Measurements from ENCODE around the gene TNFRSF19. TPM values are rescaled to one million over a fixed set of nuclear protein-coding genes. Genes with fewer than 3 reads are reported as not detected.
"Not testable (repeated sequence)": the region's sequence is repeated elsewhere in the genome, so short reads cannot be mapped to it uniquely, and the experiment has no call there.

The TNFRSF19 gene
- total and polyA plus RNA-seq, 10 of the 15 experiments (the other 5 are each of a cell fraction or from before 2014, with no cell fraction given) = 16.4 to 46.2 (median 35.4) TPM

DNA sequence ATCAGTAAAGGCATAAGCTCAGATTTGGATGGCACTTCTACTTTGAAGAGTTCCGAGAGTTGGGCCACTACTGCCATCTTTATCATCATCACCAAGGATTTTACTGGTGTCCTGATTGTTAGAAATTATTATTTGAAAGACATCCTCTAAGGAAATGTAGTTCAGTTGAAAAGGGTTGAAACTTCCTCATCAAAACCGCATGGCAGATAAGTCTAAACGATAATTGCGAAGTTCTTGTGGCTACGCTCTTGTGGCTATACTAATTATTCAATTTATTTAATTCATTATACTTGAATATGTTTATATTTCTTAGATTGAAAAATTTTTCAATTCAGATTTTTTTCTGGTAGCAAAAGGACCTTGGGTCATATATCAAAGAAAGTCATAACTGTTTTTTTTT lies 22.4 kb downstream of the TNFRSF19 start (continued):
- TF ChIP-seq NFYB (IDR thresholded peaks at IDR 0.05; ENCODE audit: insufficient read depth, low read depth, low read length) (no peak), RELB (IDR thresholded peaks at IDR 0.05; ENCODE audit: low read depth) (no peak), CBX3 (IDR thresholded peaks at IDR 0.05; ENCODE audit: borderline replicate concordance, low read depth) (no peak), STAT1 (conservative IDR thresholded peaks at IDR 0.05) (no peak)

DNA sequence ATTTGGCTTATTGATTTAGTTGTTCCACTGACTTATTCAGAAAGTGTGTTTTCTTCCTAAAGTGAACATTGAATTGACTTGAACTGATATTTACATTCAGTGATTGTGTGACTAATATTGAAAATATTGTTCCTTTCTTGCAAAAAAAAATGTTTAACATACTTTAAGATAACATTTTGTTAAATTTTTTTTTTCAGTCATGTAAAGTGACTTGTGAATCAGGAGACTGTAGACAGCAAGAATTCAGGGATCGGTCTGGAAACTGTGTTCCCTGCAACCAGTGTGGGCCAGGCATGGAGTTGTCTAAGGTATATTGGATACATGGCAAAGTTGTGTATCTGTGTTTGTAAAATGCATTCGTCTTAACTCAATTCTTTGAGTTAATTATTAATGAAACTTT lies 22.9 kb downstream of the TNFRSF19 start:
- ChIA-PET SMC1A (ENCODE audit: uncharacterized antibody, unreplicated experiment) (interaction anchor here (0.8 kb wide), 1 partner anchor 275 kb away, joined by 3 read pairs; no protein-coding TSS in a partner anchor), CTCF (no interaction called here), POLR2A (no interaction called here), RAD21 (ENCODE audit: unreplicated experiment) (no interaction called here)
- peaks cover 6% of the 10 kb centered on the region for H3K79me2 ChIP-seq (ENCODE audit: control insufficient read depth, insufficient read depth, low read length)
- peaks cover 1 to 10% of the 10 kb centered on the region in 2 experiments; a peak in 3 of 4 replicates for H3K36me3 ChIP-seq (ENCODE audit: control insufficient read depth in 2 of 2, insufficient read depth in 2 of 2, low read length in 1 of 2)
- no peak overlapping the region for H2AFZ ChIP-seq (ENCODE audit: control insufficient read depth, low read depth, low read length)
- H3K4me1 ChIP-seq (ENCODE audit: control insufficient read depth, insufficient read depth, low read length) = no peaks in the 10 kb centered on the region; the same call in 1 of the 2 replicates
- 42% methylated on average over 2 of the region's 2 CpGs for WGBS (ENCODE audit: insufficient coverage, insufficient replicate concordance, low lambda C conversion rate, missing lambda C conversion rate)
- no peak overlapping the region for H3K4me3 ChIP-seq
- in situ Hi-C loops (cut with MboI) = no loop called here
- no TSS peak for BruUV-seq (replicated peaks)
- ATAC-seq (no peak), FAIRE-seq (no peak), DNase-seq (ENCODE audit: low read depth, low spot score) (no peak)
- intact Hi-C loops (cut with micrococcal nuclease; ENCODE audit: unreplicated experiment) = no loop called here
- no peaks in the 10 kb centered on the region; a peak in 1 of 4 replicates for H3K27me3 ChIP-seq (replicated peaks in 1 of 2; ENCODE audit: control insufficient read depth in 2 of 2, insufficient read depth in 2 of 2, low read length in 1 of 2)
- peaks cover 9% of the 10 kb centered on the region for H3K9me3 ChIP-seq (replicated peaks; ENCODE audit: control insufficient read depth, insufficient read depth, low read length)
- H4K20me1 ChIP-seq (ENCODE audit: control insufficient read depth, insufficient read depth) = no peaks in the 10 kb centered on the region
- H3K4me2 ChIP-seq (ENCODE audit: control insufficient read depth, insufficient read depth) = no peak overlapping the region
- no peak overlapping the region for H3K9ac ChIP-seq (ENCODE audit: control insufficient read depth, insufficient read depth, low read length)
- TF ChIP-seq SP1 (IDR thresholded peaks at IDR 0.05; ENCODE audit: low read depth, low read length) = no peak
- H3K27ac ChIP-seq (ENCODE audit: control insufficient read depth, insufficient read depth) = no peak overlapping the region

GRCh38 chr13:23594290-23594689 lies 24.1 kb downstream of the TNFRSF19 start:
- WGBS (ENCODE audit: insufficient coverage, insufficient replicate concordance, low lambda C conversion rate, missing lambda C conversion rate) = 31% methylated on average over 2 of the region's 2 CpGs

More at GRCh38 chr13:23594290-23594689, 24.1 kb downstream of the TNFRSF19 start:
- H3K27ac ChIP-seq (ENCODE audit: control insufficient read depth, insufficient read depth); H3K79me2 ChIP-seq (ENCODE audit: control insufficient read depth, insufficient read depth, low read length); H3K4me1 ChIP-seq (ENCODE audit: control insufficient read depth, insufficient read depth, low read length); RAD21 ChIA-PET (ENCODE audit: unreplicated experiment); H3K27me3 ChIP-seq (replicated peaks in 1 of 2; ENCODE audit: control insufficient read depth in 2 of 2, insufficient read depth in 2 of 2, low read length in 1 of 2); H3K9ac ChIP-seq (ENCODE audit: control insufficient read depth, insufficient read depth, low read length); in situ Hi-C loops (cut with MboI); POLR2A ChIA-PET; ATAC-seq; BruUV-seq (replicated peaks); FAIRE-seq; H3K4me3 ChIP-seq; intact Hi-C loops (cut with micrococcal nuclease; ENCODE audit: unreplicated experiment); H4K20me1 ChIP-seq (ENCODE audit: control insufficient read depth, insufficient read depth); DNase-seq (ENCODE audit: low read depth, low spot score); H2AFZ ChIP-seq (ENCODE audit: control insufficient read depth, low read depth, low read length); H3K4me2 ChIP-seq (ENCODE audit: control insufficient read depth, insufficient read depth): not testable (repeated sequence)
- ChIA-PET CTCF (interaction anchor here (1.2 kb wide), 1 partner anchor 79 kb away, joined by 3 read pairs; no protein-coding TSS in a partner anchor), SMC1A (ENCODE audit: uncharacterized antibody, unreplicated experiment) (interaction anchor here (1.1 to 1.2 kb wide), 2 partner anchors 276 to 296 kb away, joined by 3 to 4 read pairs; no protein-coding TSS in a partner anchor)
- Histone ChIP-seq H3K36me3 (ENCODE audit: control insufficient read depth in 2 of 2, insufficient read depth in 2 of 2, low read length in 1 of 2) (peaks cover 1 to 10% of the 10 kb centered on the region in 2 experiments; a peak in 3 of 4 replicates), H3K9me3 (replicated peaks; ENCODE audit: control insufficient read depth, insufficient read depth, low read length) (peaks cover 11% of the 10 kb centered on the region)

All from GM12878 (cell line).